Stimulated activated naive CD8-positive, alpha-beta T cell treated with anti-CD3 and anti-CD28 coated beads, Interleukin-15, Interleukin-2, amounts not matched to agents 100 ng/mL and 50 ng/mL, for 24 hours (primary cell): ENCODE measurements around the gene DAB2IP.

Source experiments
- H3K27ac Mint-ChIP-seq: one replicate; pipeline ENCODE4 v1.8.0; 2021; ENCODE audit warnings: mild to moderate bottlenecking, mixed read lengths
- H3K27me3 Mint-ChIP-seq: one replicate; pipeline ENCODE4 v1.8.0; 2021; ENCODE audit warnings: mixed read lengths
- H3K36me3 Mint-ChIP-seq: one replicate; pipeline ENCODE4 v1.8.0; 2021; ENCODE audit warnings: low read depth, mixed read lengths
- H3K4me1 Mint-ChIP-seq: one replicate; pipeline ENCODE4 v1.8.0; 2021; ENCODE audit warnings: low read depth, mixed read lengths
- H3K4me3 Mint-ChIP-seq: one replicate; pipeline ENCODE4 v1.8.0; 2021; ENCODE audit warnings: mild to moderate bottlenecking, mixed read lengths
- H3K9me3 Mint-ChIP-seq: one replicate; pipeline ENCODE4 v1.8.0; 2021; ENCODE audit warnings: mixed read lengths

DAB2IP gene

DNA sequence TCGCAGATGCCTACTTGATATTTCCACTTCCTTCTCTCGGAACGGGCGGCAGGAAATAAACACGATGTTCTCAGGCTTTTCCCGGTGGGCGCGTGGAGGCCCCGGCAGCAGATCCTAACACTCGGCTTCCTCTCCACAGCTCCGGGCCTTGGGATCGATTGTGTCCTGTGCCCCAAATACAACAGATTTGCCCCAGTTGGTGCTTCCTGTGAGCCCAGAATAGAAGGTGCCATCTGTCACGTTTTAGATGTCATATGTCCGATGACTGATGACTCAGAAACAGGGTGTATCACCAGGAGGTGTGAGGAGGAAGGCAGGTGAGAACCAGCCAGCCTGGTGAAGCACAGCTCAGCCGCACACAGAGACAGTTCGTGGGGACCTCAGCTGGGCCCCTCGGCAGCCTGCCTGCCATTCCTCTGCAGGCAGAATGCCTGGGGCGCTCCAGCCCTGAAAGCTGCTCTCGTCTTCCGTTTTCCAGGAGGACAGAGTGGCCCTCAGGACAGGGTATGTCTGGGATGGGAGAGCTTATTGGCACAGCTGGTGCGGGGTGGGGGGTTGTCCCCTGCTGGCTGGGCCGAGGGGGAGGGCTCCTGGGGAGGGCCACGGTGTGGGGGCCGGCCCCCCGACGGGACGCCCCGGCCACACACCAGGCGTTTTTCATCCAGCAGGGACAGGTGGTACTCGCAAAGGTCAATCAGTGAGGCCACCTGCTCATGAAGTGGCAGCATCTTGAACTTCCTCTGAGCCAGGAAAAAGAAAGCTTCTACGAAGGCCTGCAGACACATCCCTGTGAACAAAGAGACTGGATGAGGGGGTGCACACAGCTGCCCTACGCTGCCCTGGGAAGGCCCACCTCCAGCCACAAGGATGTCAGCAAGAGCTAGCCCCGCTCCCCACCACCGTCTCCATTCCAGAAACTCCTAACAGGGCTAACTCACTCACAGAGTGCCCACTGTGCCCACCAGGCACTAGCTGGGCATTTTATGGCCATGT is 171.0 kb downstream of the DAB2IP start:
- Mint-ChIP-seq H3K36me3 (no peaks in the 10 kb centered on the region), H3K27me3 (no peaks in the 10 kb centered on the region), H3K4me1 (no peaks in the 10 kb centered on the region), H3K27ac (no peak overlapping the region), H3K4me3 (no peak overlapping the region), H3K9me3 (no peaks in the 10 kb centered on the region)

DNA sequence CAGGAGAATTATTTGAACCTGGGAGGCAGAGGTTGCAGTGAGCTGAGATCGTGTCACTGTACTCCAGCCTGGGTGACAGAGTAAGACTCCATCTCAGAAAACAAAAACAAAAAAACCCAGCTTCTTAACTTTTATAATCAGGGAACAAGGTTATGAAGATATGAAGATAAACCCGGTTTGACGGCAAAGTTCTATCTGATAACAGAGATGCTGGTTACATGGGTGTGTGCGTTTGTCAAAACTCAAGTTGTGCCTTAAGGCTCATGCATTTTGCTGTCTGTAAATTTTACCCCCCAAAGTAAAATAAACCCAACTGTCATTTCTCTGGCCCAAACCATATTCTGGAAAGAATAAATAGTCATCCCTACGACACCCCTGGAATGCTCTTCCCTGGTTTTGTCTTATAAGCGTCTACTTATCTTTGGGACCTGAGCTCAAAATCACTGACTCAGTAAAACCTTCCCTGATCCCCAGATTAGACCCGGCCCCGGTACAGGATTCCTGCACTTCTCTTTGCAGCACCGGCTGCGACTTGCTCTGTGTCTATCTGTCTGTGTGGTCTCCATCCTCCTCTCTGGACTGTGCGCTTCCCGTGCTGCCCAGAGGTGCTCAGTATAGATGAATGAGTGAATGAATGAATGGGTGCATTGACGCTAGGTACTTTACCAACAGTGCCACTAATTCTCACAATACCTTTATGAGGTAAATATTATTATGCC is 172.2 kb downstream of the DAB2IP start:
- Mint-ChIP-seq H3K4me3 (no peak overlapping the region), H3K9me3 (no peaks in the 10 kb centered on the region), H3K36me3 (no peaks in the 10 kb centered on the region)

DNA sequence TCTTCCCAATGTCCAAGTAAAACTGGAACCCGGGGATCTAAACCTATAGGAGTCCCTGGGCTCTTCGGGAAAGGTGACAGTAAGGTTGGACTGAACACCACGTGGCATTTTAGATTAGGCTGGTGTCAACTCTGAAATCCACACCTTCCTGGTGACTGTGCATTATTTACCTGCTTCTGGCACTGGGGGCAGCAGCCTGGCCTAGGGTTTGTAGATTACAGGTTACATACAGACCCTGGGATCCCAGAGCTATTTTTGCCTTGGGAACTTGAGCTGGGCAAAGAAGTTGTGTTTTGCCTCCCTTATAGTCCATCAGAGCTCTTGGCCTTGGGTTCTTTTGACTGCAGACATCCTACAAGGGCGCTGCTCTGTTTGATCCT is 173.2 kb downstream of the DAB2IP start:
- Mint-ChIP-seq H3K27me3 (no peaks in the 10 kb centered on the region), H3K4me3 (no peak overlapping the region), H3K36me3 (no peaks in the 10 kb centered on the region), H3K27ac (no peak overlapping the region), H3K9me3 (no peaks in the 10 kb centered on the region), H3K4me1 (no peaks in the 10 kb centered on the region)

More for the DNA sequence above, 172.2 kb downstream of the DAB2IP start:
- Mint-ChIP-seq H3K27me3 (no peaks in the 10 kb centered on the region), H3K4me1 (no peaks in the 10 kb centered on the region), H3K27ac (no peak overlapping the region)

DNA sequence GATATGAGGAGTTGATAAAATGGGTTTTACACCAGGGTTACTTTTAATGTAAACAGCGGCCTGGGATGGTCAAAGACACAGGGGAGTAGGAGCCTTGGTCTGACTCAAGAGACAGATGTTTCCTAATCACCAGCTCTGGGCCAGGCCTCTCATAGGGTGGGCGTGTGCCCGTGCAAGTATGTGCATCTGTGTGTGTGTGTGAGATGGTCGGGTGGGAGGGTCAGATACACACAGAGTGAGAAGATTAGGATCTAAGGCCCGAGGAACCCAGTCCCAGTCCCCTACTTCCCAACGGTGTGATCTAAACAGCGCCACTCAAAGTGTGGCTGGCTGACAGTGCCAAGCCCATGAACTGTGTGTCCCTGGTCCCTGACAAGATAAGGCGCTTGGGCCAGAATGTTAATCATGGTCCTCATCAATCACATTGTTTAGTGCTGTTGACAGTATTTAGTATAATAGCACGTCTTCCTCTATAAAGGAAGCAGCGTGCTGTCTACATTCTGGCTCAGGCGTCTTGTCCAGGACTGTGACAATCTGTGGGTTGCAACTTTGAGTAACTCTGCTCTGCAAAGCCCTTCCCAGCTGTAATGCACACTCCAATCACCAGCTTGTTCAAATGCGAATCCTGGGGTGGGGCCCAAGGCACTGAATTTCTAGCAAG is 173.7 kb downstream of the DAB2IP start:
- H3K4me3 Mint-ChIP-seq, result no peak overlapping the region
- no peaks in the 10 kb centered on the region for H3K36me3 Mint-ChIP-seq
- H3K27me3 Mint-ChIP-seq, result no peaks in the 10 kb centered on the region

DNA sequence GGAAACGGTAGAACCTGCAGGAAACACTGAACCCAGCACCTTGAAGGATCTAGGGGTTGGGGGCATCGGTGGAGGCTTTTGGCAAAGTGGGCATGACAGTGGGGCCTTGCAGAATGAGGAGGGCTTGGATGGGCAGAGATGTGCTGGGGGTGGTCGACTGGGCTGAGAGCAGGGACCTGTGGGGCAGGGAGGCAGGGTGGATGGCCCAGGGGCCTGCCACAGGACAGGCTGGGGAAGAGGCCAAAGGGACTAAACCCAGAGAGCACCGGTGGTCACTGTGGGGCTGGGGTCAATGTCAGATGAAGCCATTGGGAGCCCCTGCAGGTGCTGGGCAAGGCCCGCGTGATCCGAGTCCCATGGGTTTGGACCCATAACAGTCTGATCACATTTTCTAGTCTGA is 175.3 kb downstream of the DAB2IP start:
- Mint-ChIP-seq H3K4me1 (no peaks in the 10 kb centered on the region), H3K27me3 (no peaks in the 10 kb centered on the region), H3K27ac (no peak overlapping the region), H3K9me3 (no peaks in the 10 kb centered on the region), H3K4me3 (no peak overlapping the region), H3K36me3 (no peaks in the 10 kb centered on the region)

More for the DNA sequence above, 173.7 kb downstream of the DAB2IP start:
- H3K9me3 Mint-ChIP-seq, result no peaks in the 10 kb centered on the region
- H3K27ac Mint-ChIP-seq, result no peak overlapping the region
- H3K4me1 Mint-ChIP-seq, result no peaks in the 10 kb centered on the region

DNA sequence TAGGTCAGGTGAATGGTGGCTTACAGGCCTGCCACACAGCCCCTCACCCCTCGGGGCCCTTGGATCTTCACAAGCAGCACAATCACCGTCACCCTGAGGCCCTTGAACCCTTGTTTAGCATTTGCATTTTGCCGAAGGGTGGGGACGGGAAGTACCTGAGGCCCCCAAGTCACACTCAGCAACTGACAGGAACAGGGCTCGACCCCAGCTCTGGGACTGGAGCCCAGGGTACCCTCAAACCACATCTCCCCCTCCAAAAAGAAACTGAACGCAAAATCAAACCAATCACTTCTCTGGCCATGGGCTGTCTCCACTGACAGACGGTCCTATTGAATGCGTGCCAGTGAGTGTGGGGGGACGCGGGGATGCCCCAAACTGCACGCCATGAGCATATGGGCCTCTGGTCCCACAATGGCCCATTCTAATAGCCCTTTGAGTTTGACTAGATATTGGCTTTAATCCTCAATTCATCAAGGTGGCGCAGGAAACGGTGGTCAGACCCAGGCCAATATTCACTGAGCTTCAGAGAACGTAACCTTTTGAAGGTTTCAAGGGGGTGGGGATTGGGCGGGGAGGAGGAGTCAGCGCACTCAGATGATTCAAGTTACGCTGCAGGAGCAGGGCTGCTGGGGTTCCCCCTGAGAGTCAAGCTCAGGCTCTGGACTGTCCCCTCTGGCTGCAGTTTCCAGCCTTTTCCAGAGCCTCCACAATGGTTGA is 176.0 kb downstream of the DAB2IP start:
- H3K4me3 Mint-ChIP-seq, result no peak overlapping the region
- no peaks in the 10 kb centered on the region for H3K36me3 Mint-ChIP-seq
- no peaks in the 10 kb centered on the region for H3K27me3 Mint-ChIP-seq
- no peak overlapping the region for H3K27ac Mint-ChIP-seq
- no peaks in the 10 kb centered on the region for H3K4me1 Mint-ChIP-seq
- no peaks in the 10 kb centered on the region for H3K9me3 Mint-ChIP-seq

DNA sequence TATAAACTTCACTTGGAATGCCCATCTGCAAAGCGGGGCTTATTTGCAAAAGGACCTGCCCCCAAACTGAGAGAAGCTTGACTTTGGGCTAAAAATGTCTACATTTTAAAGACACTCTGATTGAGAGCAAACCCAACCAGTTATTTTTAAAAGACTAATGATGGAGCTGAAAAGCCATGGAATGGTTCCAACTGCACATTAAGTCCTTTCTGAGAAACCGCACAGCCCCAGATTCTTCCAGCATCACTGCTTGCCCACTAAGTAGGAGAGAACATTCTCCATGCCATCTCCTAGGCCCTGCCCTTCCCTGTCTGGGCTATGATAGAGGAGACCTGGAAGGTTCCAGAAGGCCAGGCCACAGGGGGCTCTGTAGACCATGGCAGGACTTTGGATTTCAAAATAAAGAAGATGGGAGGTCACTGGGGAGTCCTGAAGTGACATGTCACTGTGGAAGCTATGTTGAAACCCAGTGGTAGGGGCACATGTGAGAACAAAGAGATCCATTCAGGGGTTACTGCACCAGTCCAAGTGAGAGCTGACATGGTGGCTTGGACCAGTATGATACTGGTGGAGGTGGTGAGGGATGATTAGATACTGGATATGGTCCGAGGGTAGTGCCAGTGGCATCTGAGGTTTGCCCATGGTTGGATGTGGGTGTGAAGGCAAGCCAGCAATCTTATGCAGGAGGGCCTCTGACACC is 179.2 kb downstream of the DAB2IP start:
- H3K27me3 Mint-ChIP-seq, result no peaks in the 10 kb centered on the region
- H3K4me1 Mint-ChIP-seq, result no peaks in the 10 kb centered on the region
- no peaks in the 10 kb centered on the region for H3K9me3 Mint-ChIP-seq
- no peaks in the 10 kb centered on the region for H3K36me3 Mint-ChIP-seq
- no peak overlapping the region for H3K27ac Mint-ChIP-seq
- H3K4me3 Mint-ChIP-seq, result no peak overlapping the region

DNA sequence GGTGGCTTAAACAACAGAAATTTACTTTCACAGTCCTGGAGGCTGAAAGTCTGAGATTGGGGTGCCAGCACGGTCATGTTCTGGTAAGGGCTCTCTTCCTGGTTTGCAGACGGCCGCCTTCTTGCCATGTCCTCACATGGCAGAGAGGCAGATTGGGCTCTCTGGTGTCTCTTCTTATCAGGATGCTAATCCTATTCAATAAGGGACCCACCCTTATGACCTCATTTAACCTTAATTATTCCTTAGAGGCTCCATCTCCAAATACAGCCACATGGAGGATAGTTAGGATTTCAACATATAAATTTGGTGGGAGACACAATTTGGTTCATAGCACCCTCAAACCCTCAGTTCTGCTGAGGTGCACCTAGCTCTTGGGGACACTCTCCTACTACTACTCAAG is 180.4 kb downstream of the DAB2IP start:
- no peak overlapping the region for H3K27ac Mint-ChIP-seq
- no peaks in the 10 kb centered on the region for H3K4me1 Mint-ChIP-seq
- no peaks in the 10 kb centered on the region for H3K27me3 Mint-ChIP-seq
- H3K9me3 Mint-ChIP-seq, result no peaks in the 10 kb centered on the region
- no peak overlapping the region for H3K4me3 Mint-ChIP-seq
- H3K36me3 Mint-ChIP-seq, result no peaks in the 10 kb centered on the region

DNA sequence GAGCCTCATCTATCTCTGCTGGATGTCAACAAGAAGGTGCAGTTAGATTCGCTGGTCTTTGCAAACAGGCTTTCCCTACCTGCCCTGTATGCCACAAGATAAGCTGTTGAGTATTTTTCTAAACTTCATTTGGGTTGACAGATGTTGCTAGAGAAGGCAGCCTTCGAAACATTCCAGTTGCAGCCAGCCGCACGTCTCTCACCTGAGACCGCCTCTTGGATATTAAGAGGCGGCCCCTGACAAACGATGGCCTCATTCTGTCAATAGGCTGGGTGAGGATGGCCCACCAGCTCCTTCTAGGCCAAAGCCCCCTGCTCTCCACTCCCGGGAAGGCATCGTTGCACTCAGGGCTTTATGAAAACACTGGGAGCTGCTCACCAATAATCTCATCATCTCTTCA is 181.6 kb downstream of the DAB2IP start:
- Mint-ChIP-seq H3K27me3 (no peaks in the 10 kb centered on the region), H3K27ac (no peak overlapping the region), H3K4me1 (no peaks in the 10 kb centered on the region), H3K9me3 (no peaks in the 10 kb centered on the region), H3K4me3 (no peak overlapping the region), H3K36me3 (no peaks in the 10 kb centered on the region)
